NCI-H1105 treated with DMSO at 0.1 percent for 48 hours (cell line): ENCODE results near the gene LDB2.

Source experiments
- DNase-seq: peaks from one replicate; lab custom pipeline; 2025; lab: John Stamatoyannopoulos, UW

The LDB2 gene

DNA sequence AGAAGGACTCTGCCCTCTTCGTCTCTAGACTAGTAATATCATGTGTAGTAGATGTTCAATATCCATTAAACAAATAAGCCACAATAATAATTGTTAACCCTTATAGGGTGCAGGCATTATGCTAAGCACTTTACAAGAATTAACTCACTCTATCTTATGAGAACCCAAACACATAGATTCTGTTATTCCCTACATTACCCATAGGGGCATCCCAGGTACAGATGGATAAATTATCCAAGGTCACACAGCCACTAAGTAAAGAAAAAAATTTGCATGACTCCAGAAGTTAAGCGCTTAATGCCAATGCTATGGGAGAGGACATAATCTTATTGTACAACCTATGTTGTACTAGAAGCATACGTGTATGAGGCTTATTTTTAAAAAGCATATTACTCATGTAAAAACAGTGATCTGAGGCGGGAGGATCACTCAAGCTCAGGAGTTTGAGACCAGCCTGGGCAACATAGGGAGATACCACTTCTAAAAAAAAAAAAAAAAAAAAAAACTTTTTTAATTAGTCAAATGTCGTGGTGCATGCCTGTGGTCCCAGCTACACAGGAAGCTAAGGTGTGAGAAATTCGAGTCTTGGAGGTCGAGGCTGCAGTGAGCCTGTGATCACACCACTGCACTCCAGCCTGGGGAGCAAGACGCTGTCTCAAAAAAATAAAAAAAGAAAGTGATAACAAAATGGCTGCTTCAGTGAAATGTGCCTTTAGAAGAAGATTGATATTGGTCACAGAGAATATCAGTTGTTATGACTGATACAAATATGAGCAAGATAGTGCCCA is 13.6 kb downstream of the LDB2 start:
- DNase-seq, result no peak

GRCh38 chr4:16883806-16884205 is 14.6 kb downstream of the LDB2 start:
- DNase-seq, result no peak

DNA sequence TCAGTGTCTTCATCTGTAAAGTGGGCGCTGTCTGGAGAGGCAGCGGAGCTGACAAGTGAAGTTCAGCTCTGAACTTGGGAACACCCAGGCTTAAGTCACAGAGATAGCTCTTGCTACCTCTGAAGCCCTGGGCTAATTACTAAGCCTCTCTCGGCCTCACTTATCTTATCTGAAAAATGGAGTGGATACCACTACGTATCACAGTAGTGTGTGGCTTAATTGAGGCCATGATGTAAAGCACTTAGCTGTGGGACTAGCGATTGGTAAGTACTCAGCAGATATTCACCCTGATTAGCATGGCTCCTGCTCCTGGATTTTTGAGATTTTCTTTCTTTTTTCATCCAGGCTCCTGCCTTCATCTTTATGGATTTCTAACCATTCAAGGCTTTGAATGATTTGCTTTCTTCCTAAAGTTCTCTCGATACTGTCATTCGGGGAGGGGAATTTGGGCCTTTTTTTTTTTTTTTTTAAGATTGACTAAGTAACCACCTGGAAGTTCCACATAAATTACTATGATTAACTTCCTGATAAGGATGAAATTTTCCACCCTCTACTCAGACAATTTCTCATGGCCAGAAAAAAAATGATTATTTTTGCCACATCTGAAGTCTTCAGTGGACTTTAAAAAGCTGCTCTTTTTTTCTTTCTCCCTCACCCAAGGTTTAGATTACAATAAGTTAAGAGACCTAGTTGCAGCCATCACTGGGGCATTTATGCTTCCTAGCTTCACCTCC is 17.1 kb downstream of the LDB2 start:
- no peak for DNase-seq

- no peak for DNase-seq
Observed at GRCh38 chr4:16875487-16875886, 23.0 kb downstream of the LDB2 start.

DNA sequence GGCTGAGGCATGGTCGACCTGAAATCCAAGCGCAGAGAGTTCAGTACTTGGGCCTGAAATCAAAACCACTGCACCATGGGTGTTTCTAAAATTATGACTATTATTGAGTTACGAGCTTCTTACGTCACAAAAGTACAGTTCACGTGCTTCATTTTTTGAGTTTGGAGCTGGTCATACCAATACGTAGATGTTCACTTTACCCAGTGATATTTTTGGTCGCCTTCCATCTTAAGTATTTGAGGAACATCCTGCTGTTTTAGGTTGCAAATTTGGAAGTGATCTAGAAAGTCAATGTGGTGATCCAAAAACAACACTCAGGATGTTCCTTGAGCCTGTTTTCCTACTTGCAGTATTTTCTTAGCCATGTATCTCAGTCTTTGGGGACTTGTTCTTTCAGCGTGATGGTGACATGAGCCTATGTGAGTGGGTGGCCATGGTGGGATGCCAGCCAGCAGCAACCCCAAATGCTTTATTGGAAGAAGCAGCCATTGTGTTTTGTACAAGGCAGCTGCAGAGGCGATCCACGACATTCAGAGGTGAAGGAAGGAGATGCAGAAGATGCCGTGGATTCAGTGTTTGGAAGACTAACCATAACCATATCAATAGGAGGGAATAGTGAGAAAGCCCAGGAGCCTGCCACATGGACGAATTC is 28.7 kb downstream of the LDB2 start:
- no peak for DNase-seq

DNA sequence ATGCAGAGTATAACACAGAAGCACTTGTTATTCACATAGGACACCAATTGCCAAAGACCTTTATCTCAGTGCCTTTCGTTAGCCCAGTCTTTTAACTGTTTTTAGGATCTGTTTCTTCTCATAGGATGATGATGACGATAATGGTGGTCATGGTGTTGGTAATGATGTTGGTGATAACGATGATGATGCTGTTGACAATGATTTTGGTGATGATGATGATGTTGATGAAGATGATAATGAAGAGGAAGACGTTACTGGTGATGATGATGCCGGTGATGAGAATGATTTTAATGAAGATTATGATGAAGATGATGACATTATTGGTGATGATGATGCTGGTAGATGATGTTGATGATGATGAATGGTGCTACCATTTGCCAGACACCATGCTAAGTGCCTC is 29.8 kb downstream of the LDB2 start:
- no peak for DNase-seq

DNA sequence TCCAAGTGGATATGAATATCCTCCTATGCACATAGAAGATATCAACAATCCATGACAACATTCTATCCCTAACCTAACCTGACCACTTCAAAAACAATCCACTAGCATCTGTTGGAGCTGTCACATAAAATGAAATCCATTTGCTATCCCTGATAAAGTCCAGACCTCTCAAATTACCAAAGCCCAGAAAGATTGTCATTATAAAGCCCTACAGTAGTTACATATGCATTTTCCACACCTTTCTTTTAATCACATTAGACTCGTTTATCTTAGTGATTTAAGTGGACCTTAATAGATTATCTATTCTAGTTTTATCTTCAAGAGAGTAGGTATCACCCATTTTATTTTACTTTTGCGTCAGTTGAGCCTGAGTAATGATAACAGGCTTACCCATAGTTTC is 30.6 kb downstream of the LDB2 start:
- no peak for DNase-seq

DNA sequence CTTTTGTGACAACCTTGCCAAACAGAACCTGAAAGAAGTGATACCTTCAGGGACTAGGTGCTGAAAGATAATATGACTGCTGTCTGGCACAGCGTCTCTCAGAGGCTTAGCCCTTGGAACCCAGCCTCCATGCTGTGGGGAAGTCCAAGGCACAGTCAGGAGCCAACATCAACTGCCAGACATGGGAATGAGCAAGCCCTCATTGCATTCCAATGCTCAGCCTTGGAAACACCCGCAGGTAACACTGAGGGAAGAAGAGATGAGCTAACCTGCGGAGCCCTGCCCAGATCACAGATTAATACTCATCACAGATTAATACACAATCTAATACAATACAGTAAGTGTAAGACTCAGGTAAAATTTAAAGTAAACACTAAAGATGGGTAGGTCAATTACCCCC is 31.5 kb downstream of the LDB2 start:
- no peak for DNase-seq

- no peak for DNase-seq
Observed at GRCh38 chr4:16865897-16866283, 32.6 kb downstream of the LDB2 start.

DNA sequence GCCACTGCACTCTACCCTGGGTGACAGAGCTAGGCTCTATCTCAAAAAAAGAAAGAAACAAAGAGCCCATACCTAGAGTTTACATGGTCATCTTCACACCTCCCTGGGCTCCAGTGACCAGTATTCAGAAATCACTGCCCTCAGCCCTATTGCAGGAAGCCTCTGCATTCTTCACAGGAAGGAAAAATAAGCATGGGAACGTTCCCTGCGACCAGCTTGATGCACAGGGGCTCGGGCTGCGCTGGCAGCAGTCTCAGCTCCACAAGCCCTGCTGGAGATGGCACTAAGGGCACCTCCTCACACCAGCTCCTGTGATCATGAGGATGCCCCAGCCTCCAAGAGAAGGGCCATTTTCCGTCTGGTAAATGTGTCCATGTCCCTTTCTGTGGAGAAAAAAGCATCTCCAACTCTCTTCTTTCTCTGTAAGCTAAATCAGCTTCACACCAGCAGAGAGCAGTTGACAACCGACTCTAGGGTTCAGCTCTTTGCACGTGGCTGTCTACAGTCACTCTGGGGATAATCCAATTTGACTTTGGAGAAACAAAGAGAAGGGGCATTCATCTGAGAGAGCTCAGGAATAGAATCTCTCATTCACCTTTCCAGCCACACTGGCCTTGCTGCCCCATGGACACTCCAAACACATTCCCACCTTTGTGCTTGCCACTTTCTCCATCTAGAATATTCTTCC is 33.1 kb downstream of the LDB2 start:
- no peak for DNase-seq

- no peak for DNase-seq
Observed at GRCh38 chr4:16864199-16864598, 34.2 kb downstream of the LDB2 start.

- DNase-seq, result no peak
Observed at GRCh38 chr4:16862697-16863096, 35.7 kb downstream of the LDB2 start.

DNA sequence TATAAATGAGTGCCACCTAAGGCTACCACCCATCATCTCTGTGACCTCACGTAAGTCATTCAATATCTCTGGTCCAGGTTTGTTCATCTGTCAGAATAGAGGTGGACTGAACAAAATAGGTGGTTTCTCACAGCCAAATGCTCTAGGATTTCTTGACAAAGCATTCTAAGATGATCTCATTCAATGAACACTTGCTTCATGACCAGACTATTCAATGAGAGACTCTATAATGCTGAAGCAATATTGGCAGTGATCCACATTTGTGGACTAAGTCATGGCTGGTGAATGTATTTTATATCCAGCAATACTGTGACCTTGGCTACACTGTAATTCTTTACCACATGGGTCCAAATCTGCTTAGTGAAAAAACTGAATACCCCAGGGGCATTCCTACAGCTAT is 37.9 kb downstream of the LDB2 start:
- no peak for DNase-seq

DNA sequence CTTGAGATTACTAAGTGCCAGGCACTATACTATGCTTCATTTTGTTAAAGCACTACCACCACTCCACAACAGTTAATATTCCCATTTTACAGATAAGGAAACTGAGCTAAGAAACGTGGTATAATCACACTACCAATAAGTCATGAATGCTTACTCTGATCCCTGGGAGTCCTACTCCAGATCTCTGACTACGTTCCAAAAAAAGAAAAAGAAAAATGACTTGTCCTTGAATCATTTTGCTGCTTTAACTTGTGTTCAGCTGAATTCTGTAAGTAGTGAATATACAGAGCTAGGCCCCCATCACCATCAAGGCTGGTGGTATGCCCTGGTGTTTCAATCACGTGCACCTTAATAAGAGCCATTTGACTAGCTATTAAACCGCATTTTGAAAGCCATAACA is 39.4 kb downstream of the LDB2 start:
- DNase-seq, result no peak

DNA sequence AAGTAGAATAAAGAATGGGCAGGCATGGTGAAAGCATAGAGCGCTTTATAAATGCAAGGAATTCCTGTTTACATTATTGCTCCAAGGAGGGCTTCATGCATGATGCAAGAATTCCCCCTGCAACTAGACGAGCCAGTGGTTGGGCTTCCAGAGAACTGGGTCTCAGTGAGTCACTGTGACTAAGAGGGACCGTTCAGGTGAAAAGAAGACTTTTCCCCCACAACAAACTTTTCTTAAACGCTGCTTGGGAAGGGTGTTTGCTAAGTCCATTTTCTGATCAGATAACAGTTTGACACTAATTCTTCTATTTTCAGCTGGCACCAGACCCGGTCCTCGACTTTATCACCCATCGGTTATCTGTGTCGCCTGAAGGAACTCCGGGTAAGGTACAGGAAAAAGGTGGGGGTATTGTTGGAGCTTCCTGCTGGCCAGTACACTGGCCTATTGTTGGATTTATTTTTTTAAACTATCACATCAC is 40.1 kb downstream of the LDB2 start:
- no peak for DNase-seq

DNA sequence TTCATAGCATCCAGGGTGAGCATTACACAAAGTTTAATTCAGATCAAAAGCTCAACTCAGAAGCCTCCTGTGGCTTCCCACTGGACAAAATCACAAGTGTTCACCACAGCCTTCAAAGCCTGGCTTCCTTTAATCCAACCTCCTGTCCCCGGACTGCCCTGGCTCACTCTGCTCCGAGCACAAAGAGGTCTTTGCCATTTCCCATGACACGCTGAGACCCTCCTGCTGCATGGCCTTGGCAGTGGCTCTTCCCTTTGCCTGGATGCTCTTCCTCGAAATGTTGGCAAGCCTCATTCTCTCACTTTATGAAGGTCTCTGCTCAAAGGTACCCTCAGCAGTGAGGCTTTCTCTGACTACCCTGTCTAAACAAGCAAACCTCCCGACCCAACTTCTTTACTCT is 41.0 kb downstream of the LDB2 start:
- DNase-seq, result no peak

GRCh38 chr4:16853640-16854039 is 44.8 kb downstream of the LDB2 start:
- no peak for DNase-seq

- no peak for DNase-seq
Observed at GRCh38 chr4:16852644-16853043, 45.8 kb downstream of the LDB2 start.

DNA sequence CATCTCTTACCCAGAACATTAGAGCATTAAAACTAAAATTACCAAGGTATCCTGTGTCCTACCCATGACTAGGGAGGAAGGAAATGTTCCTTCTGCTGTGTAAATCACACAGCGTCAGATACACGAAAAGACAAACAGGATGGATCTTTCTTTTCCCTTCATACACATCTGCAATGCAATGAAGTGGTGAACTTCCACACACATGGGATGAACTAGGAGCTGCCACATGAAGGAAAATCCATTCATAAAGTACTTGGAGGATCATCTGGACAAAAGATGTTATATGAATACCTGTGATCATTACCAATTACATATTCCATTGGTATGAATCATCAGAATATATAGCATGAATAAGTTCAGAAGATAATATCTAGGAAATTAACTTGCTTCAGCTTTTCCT is 46.2 kb downstream of the LDB2 start:
- no peak for DNase-seq

GRCh38 chr4:16846540-16847117 is 51.8 kb downstream of the LDB2 start:
- no peak for DNase-seq

GRCh38 chr4:16844816-16845586 is 53.4 kb downstream of the LDB2 start:
- DNase-seq, result no peak
